ENCODE results near the gene MARCHF5. TPM values are rescaled to one million over a fixed set of nuclear protein-coding genes. Genes with fewer than 3 reads are reported as not detected.

Gene MARCHF5
- total and polyA plus RNA-seq, 4 donors, result 9.7 to 18.4 (median 16.5) TPM

- Histone ChIP-seq H3K4me3 (ENCODE audit: low read depth in 1 of 3, low read length in 3 of 3) (no peak overlapping the region), H3K9ac (ENCODE audit: low read depth in 1 of 2, low read length in 2 of 2) (no peak overlapping the region), H3K27ac (ENCODE audit: low read depth in 1 of 2, low read length in 2 of 2) (no peak overlapping the region), H3K4me1 (ENCODE audit: control insufficient read depth in 4 of 4, insufficient read depth in 4 of 4, low read length in 3 of 4) (no peaks in the 10 kb centered on the region), H3K9me3 (ENCODE audit: control insufficient read depth in 4 of 4, low read length in 3 of 4) (no peaks in the 10 kb centered on the region), H3K36me3 (ENCODE audit: control insufficient read depth in 4 of 4, insufficient read depth in 3 of 4, low read depth in 1 of 4, low read length in 3 of 4) (no peaks in the 10 kb centered on the region), H3K27me3 (ENCODE audit: control insufficient read depth in 4 of 4, insufficient read depth in 4 of 4, low read length in 3 of 4) (no peaks in the 10 kb centered on the region)
- no peak for TF ChIP-seq HNF4G (IDR thresholded peaks at IDR 0.05)
- TF ChIP-seq HNF4A (conservative IDR thresholded peaks at IDR 0.05), result no peak
- TF ChIP-seq CTCF (IDR thresholded peaks at IDR 0.05; ENCODE audit: low read depth, low read length, missing input control), result no peak
- TF ChIP-seq FOXA2 (IDR thresholded peaks at IDR 0.05), result no peak
- TF ChIP-seq RAD21 (IDR thresholded peaks at IDR 0.05), result no peak
- no peak for TF ChIP-seq EGR1 (IDR thresholded peaks at IDR 0.05; ENCODE audit: low read depth in 2 of 2)
- TF ChIP-seq MAX (IDR thresholded peaks at IDR 0.05), result no peak
- no peak for TF ChIP-seq FOXA1 (IDR thresholded peaks at IDR 0.05)
- TF ChIP-seq NR2F2 (IDR thresholded peaks at IDR 0.05), result no peak
- no peak for TF ChIP-seq RXRA (IDR thresholded peaks at IDR 0.05)
- TF ChIP-seq YY1 (IDR thresholded peaks at IDR 0.05), result no peak
- no peak for TF ChIP-seq JUND (IDR thresholded peaks at IDR 0.05)
- TF ChIP-seq ATF3 (IDR thresholded peaks at IDR 0.05), result no peak
- TF ChIP-seq SP1 (IDR thresholded peaks at IDR 0.05), result no peak
- no peak for TF ChIP-seq GABPA (IDR thresholded peaks at IDR 0.05 in 1 of 2, conservative IDR thresholded peaks at IDR 0.05 in 1 of 2)
- TF ChIP-seq TAF1 (conservative IDR thresholded peaks at IDR 0.05), result no peak
- no peak for TF ChIP-seq REST (IDR thresholded peaks at IDR 0.05)
- no peak for TF ChIP-seq ZBTB33 (IDR thresholded peaks at IDR 0.05)
- DNase-seq (ENCODE audit: low spot score), result no peak
- 89% methylated on average over 2 of the region's 2 CpGs for WGBS
Measured at GRCh38 chr10:92384741-92385140, 93.8 kb downstream of the MARCHF5 start.

All from liver (tissue), 9 donors.